Liver (tissue), 9 donors: ENCODE measurements around the gene KYAT1. TPM values are rescaled to one million over a fixed set of nuclear protein-coding genes. Genes with fewer than 3 reads are reported as not detected.

Source experiments
- DNase-seq: peaks from one replicate; pipeline ENCODE4 v3.0.0-alpha.2; 2017; ENCODE audit warnings: low spot score
- H3K27ac ChIP-seq, 2 donors: one replicate each; pipeline ENCODE4 v1.7.0; 2013; ENCODE audit warnings: inconsistent platforms in 2 of 2, low read length in 2 of 2, control low read depth in 1 of 2, low read depth in 1 of 2, mild to moderate bottlenecking in 1 of 2
- H3K27me3 ChIP-seq, 4 donors: one replicate each; pipeline versions ENCODE4 v1.6.1 to v1.7.0; 2013; ENCODE audit warnings: low read length in 3 of 4, inconsistent platforms in 1 of 4, mild to moderate bottlenecking in 1 of 4, moderate library complexity in 1 of 4; ENCODE audit not compliant: control insufficient read depth in 4 of 4, insufficient read depth in 4 of 4
- H3K36me3 ChIP-seq, 4 donors: one replicate each; pipeline versions ENCODE4 v1.6.1 to v1.7.0; 2013; ENCODE audit warnings: low read length in 3 of 4, mild to moderate bottlenecking in 3 of 4, low read depth in 1 of 4, moderate library complexity in 1 of 4; ENCODE audit not compliant: control insufficient read depth in 4 of 4, insufficient read depth in 3 of 4
- H3K4me1 ChIP-seq, 4 donors: one replicate each; pipeline versions ENCODE4 v1.6.1 to v1.7.0; 2013; ENCODE audit warnings: low read length in 3 of 4, mild to moderate bottlenecking in 3 of 4, moderate library complexity in 1 of 4; ENCODE audit not compliant: control insufficient read depth in 4 of 4, insufficient read depth in 4 of 4
- H3K4me3 ChIP-seq, 3 donors: one replicate each; pipeline versions ENCODE4 v1.6.1 to v1.7.0; 2013; ENCODE audit warnings: low read length in 3 of 3, control low read depth in 1 of 3, low read depth in 1 of 3, mild to moderate bottlenecking in 1 of 3
- H3K9ac ChIP-seq, 2 donors: one replicate each; pipeline ENCODE4 v1.7.0; 2013; ENCODE audit warnings: low read length in 2 of 2, mild to moderate bottlenecking in 2 of 2, moderate library complexity in 2 of 2, control low read depth in 1 of 2, low read depth in 1 of 2
- H3K9me3 ChIP-seq, 4 donors: one replicate each; pipeline versions ENCODE4 v1.6.1 to v1.7.0; 2013; ENCODE audit warnings: low read length in 3 of 4; ENCODE audit not compliant: control insufficient read depth in 4 of 4
- EGR1 ChIP-seq, 2 donors: IDR thresholded peaks; 2 replicates each; pipeline ENCODE4 v1.6.1; 2016 to 2018; ENCODE audit warnings: antibody characterized with exemption in 2 of 2, low read depth in 2 of 2
- FOXA2 ChIP-seq: IDR thresholded peaks from 2 replicates; pipeline ENCODE4 v1.6.1; 2016; ENCODE audit warnings: antibody characterized with exemption
- GABPA ChIP-seq, 2 donors: IDR thresholded peaks in 1 of 2; conservative IDR thresholded peaks in 1 of 2; 2 replicates each; pipeline ENCODE4 v1.6.1; 2016; ENCODE audit warnings: antibody characterized with exemption in 2 of 2, mild to moderate bottlenecking in 1 of 2, moderate library complexity in 1 of 2
- HNF4A ChIP-seq, 2 donors: conservative IDR thresholded peaks; 2 replicates each; pipeline ENCODE4 v1.6.1; 2016; ENCODE audit warnings: antibody characterized with exemption in 2 of 2, mild to moderate bottlenecking in 2 of 2
- HNF4G ChIP-seq: IDR thresholded peaks from 2 replicates; pipeline ENCODE4 v1.6.1; 2016; ENCODE audit warnings: antibody characterized with exemption
- JUND ChIP-seq, 2 donors: IDR thresholded peaks; 2 replicates each; pipeline ENCODE4 v1.6.1; 2016; ENCODE audit warnings: antibody characterized with exemption in 2 of 2
- NR2F2 ChIP-seq: IDR thresholded peaks from 2 replicates; pipeline ENCODE4 v1.6.1; 2016; ENCODE audit warnings: antibody characterized with exemption
- RAD21 ChIP-seq, 2 donors: IDR thresholded peaks; 2 replicates each; pipeline ENCODE4 v1.6.1; 2016; ENCODE audit warnings: antibody characterized with exemption in 2 of 2, mild to moderate bottlenecking in 2 of 2
- RXRA ChIP-seq, 2 donors: IDR thresholded peaks; 2 replicates each; pipeline ENCODE4 v1.6.1; 2017 to 2018; ENCODE audit warnings: antibody characterized with exemption in 2 of 2, mild to moderate bottlenecking in 1 of 2
- TAF1 ChIP-seq: conservative IDR thresholded peaks from 2 replicates; pipeline ENCODE4 v1.6.1; 2016; ENCODE audit warnings: antibody characterized with exemption, mild to moderate bottlenecking
- WGBS: extraction: QIAGEN DNeasy Blood & Tissue Kit; methylation state at CpG from one replicate; pipeline ENCODE4 v1.1.7; 2013; 5-methylcytosine and 5-hydroxymethylcytosine counted together
- polyA plus RNA-seq, 2 donors: library from polyadenylated mRNA; stranded (reverse) in 1 of 2; unstranded in 1 of 2; fragments of 200-250 nt in 1 of 2; fragments of >200 nt in 1 of 2; fragmentation: Nextera tagmentation in 1 of 2; extraction: Ambion mirVana in 1 of 2; gene quantifications; one replicate each; pipeline versions ENCODE4 v1.2.1 to v1.2.3, GENCODE V29; 2013 to 2015
- total RNA-seq, 2 donors: library from RNA; depleted of rRNA; stranded (reverse); fragments of >200 nt; gene quantifications; one replicate each; pipeline ENCODE4 v1.2.3, GENCODE V29; 2014
- TF ChIP-seq, protein P1 (sequence below): IDR thresholded peaks from 2 replicates; pipeline ENCODE4 v1.6.1; 2016; ENCODE audit warnings: antibody characterized with exemption
- TF ChIP-seq, protein P2 (sequence below): IDR thresholded peaks from 2 replicates; pipeline ENCODE4 v1.6.1; 2016; ENCODE audit warnings: antibody characterized with exemption
- TF ChIP-seq, protein P3 (sequence below): IDR thresholded peaks from 2 replicates; pipeline ENCODE4 v1.6.1; 2016; ENCODE audit warnings: antibody characterized with exemption, mild to moderate bottlenecking
- donor health status: healthy.
- donor health status: healthy.
- donor health status: healthy.
- donor health status: healthy.
- donor health status: healthy.

The KYAT1 gene
- total and polyA plus RNA-seq, 4 donors: 3.8 to 8.1 (median 7.4) TPM

DNA sequence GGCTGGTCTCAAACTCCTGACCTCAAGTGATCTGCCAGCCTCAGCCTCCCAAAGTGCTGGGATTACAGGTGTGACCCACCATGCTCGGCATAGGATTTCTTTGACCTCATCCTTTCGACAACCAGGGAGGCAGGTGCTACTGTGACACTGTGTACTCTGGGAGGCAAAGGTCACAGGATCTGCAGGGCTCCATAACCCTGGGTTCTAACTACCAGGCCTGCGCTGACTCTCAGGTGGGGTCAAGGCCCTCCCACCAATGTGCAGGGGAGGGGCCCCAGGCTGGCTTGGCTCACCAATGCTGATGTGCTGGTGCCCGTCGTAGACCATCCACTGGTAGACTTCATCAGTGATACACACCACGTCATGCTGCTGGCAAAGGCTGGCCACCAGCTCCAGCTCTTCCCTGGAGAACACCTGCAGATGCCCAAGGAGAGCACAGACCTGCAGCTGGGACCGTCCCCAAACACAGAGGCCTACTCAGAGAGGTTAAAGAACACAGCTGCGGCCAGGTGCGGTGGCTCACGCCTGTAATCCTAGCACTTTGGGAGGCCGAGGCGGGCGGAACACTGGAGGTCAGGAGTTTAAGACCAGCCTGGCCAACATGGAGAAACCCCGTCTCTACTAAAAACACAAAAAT is 45.1 kb downstream of the KYAT1 start:
- TF ChIP-seq HNF4A (conservative IDR thresholded peaks at IDR 0.05) (peak; percentile 50 to 53), RXRA (IDR thresholded peaks at IDR 0.05) (peak; percentile 25 to 33), GABPA (IDR thresholded peaks at IDR 0.05 in 1 of 2, conservative IDR thresholded peaks at IDR 0.05 in 1 of 2) (no peak), RAD21 (IDR thresholded peaks at IDR 0.05) (no peak)
- TF ChIP-seq, protein P1, sequence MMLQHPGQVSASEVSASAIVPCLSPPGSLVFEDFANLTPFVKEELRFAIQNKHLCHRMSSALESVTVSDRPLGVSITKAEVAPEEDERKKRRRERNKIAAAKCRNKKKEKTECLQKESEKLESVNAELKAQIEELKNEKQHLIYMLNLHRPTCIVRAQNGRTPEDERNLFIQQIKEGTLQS: no peak
- H3K27me3 ChIP-seq: no peaks in the 10 kb centered on the region
- peaks cover 0 to 13% (median 6%) of the 10 kb centered on the region in 4 donors for H3K36me3 ChIP-seq
- peaks cover 0 to 6% (median 1%) of the 10 kb centered on the region in 4 donors for H3K4me1 ChIP-seq
- H3K9me3 ChIP-seq: no peaks in the 10 kb centered on the region
- H3K9ac ChIP-seq: no peak overlapping the region
- no peak overlapping the region for H3K4me3 ChIP-seq
- WGBS: 84% methylated on average over 14 of the region's 14 CpGs
- H3K27ac ChIP-seq: no peak overlapping the region
- no peak for DNase-seq

DNA sequence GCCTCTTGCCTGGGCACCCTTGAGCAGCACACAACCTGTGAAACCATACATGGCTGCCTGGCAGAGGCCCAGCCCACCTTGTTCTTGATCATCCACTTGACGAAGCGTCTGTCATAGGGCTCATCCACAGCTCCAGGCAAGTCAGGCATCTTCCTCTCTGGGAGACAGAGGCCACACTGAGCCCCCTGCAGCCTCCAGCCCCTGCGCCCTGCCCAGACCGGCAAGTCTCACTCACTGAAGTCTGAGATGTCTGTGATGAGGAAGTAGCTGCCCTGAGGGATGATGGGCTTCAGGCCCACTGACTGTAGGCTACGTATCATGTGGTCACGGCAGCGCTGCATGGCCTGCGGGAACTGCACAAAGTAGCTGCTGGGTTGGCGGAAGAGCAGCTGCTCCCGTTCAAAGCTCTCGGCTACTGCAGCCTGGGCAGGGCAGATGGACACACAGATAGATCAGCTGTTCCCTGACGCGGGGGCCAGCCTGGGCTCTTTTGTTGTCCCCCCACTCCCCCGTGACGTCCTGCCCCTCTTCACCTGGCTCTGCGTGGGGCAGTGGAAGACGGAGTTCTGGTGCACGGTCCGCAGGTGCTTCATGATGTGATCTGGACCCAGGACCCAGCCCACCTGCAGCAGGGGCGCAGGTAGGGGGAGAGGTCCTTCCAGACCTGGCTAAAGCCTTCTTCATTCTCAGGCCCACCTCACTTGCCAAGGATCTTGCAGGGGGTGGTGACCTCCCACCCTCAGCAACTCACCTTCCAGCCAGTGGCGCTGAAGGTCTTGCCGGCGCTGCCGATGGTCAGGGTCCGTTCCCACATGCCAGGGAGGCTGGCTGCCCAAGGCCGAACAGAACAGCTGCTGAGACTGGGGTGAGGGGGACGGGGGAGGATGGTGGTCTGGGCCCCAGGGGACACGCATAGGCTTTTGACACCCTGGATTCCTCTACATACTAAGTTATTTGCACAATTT is 46.2 kb downstream of the KYAT1 start:
- Histone ChIP-seq H3K36me3 (peaks cover 0 to 13% (median 6%) of the 10 kb centered on the region in 4 donors), H3K27me3 (no peaks in the 10 kb centered on the region), H3K9me3 (no peaks in the 10 kb centered on the region), H3K9ac (no peak overlapping the region), H3K4me1 (peaks cover 0 to 5% (median 1%) of the 10 kb centered on the region in 4 donors), H3K27ac (no peak overlapping the region), H3K4me3 (no peak overlapping the region)
- 97% methylated on average over 28 of the region's 28 CpGs for WGBS
- TF ChIP-seq FOXA2: no peak
- TF ChIP-seq, protein P2, sequence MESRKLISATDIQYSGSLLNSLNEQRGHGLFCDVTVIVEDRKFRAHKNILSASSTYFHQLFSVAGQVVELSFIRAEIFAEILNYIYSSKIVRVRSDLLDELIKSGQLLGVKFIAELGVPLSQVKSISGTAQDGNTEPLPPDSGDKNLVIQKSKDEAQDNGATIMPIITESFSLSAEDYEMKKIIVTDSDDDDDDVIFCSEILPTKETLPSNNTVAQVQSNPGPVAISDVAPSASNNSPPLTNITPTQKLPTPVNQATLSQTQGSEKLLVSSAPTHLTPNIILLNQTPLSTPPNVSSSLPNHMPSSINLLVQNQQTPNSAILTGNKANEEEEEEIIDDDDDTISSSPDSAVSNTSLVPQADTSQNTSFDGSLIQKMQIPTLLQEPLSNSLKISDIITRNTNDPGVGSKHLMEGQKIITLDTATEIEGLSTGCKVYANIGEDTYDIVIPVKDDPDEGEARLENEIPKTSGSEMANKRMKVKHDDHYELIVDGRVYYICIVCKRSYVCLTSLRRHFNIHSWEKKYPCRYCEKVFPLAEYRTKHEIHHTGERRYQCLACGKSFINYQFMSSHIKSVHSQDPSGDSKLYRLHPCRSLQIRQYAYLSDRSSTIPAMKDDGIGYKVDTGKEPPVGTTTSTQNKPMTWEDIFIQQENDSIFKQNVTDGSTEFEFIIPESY: no peak
- TF ChIP-seq HNF4G: no peak
- TF ChIP-seq TAF1: no peak
- no peak for TF ChIP-seq JUND (IDR thresholded peaks at IDR 0.05)
- no peak for TF ChIP-seq NR2F2
- TF ChIP-seq, protein P3, sequence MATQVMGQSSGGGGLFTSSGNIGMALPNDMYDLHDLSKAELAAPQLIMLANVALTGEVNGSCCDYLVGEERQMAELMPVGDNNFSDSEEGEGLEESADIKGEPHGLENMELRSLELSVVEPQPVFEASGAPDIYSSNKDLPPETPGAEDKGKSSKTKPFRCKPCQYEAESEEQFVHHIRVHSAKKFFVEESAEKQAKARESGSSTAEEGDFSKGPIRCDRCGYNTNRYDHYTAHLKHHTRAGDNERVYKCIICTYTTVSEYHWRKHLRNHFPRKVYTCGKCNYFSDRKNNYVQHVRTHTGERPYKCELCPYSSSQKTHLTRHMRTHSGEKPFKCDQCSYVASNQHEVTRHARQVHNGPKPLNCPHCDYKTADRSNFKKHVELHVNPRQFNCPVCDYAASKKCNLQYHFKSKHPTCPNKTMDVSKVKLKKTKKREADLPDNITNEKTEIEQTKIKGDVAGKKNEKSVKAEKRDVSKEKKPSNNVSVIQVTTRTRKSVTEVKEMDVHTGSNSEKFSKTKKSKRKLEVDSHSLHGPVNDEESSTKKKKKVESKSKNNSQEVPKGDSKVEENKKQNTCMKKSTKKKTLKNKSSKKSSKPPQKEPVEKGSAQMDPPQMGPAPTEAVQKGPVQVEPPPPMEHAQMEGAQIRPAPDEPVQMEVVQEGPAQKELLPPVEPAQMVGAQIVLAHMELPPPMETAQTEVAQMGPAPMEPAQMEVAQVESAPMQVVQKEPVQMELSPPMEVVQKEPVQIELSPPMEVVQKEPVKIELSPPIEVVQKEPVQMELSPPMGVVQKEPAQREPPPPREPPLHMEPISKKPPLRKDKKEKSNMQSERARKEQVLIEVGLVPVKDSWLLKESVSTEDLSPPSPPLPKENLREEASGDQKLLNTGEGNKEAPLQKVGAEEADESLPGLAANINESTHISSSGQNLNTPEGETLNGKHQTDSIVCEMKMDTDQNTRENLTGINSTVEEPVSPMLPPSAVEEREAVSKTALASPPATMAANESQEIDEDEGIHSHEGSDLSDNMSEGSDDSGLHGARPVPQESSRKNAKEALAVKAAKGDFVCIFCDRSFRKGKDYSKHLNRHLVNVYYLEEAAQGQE: no peak
- no peak for TF ChIP-seq EGR1 (IDR thresholded peaks at IDR 0.05; ENCODE audit: low read depth in 2 of 2)
- DNase-seq: no peak
